Measurements from ENCODE around the gene FPGS. TPM values are rescaled to one million over a fixed set of nuclear protein-coding genes. Genes with fewer than 3 reads are reported as not detected.

Gene FPGS
- total RNA-seq, 2 experiments from 2014 or later: 132 to 147 TPM

DNA sequence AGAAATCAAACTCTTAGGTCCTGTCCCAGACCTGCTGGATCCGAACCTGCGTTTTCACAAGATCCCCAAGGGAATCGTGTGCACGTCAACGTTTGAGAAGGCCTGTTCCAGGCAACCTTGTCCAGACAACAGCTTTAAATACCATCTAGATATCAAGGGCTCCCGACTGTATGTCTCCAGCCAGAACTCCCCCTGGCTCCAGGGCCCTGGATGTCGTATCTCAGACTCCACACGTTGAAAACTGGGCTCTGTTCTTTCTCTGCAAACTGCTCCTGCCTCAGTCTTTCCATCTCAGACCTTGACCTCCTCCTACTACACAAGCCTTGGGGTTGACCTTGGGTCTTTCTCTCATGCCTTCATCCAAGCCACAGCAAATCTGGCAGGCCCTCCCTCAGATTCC, 57.6 kb downstream of the FPGS start:
- no peaks in the 10 kb centered on the region for H3K9me2 ChIP-seq (ENCODE audit: insufficient read depth, low read length)
- ChIA-PET CTCF (ENCODE audit: unreplicated experiment) (interaction anchor here (0.5 to 1.1 kb wide), 2 partner anchors 10 to 126 kb away, joined by 3 read pairs; partner anchors contain the start of gene TOR2A), POLR2A (no interaction called here)
- H2AFZ ChIP-seq (ENCODE audit: low read length): no peak overlapping the region
- no peaks in the 10 kb centered on the region for H4K20me1 ChIP-seq (ENCODE audit: insufficient read depth, low read length)
- no peaks in the 10 kb centered on the region for H3K36me3 ChIP-seq (ENCODE audit: insufficient read depth, low read length)
- no peak for TF ChIP-seq EZH2phosphoT487 (IDR thresholded peaks at IDR 0.05; ENCODE audit: borderline replicate concordance, low read depth, low read length)
- TF ChIP-seq, protein P1, sequence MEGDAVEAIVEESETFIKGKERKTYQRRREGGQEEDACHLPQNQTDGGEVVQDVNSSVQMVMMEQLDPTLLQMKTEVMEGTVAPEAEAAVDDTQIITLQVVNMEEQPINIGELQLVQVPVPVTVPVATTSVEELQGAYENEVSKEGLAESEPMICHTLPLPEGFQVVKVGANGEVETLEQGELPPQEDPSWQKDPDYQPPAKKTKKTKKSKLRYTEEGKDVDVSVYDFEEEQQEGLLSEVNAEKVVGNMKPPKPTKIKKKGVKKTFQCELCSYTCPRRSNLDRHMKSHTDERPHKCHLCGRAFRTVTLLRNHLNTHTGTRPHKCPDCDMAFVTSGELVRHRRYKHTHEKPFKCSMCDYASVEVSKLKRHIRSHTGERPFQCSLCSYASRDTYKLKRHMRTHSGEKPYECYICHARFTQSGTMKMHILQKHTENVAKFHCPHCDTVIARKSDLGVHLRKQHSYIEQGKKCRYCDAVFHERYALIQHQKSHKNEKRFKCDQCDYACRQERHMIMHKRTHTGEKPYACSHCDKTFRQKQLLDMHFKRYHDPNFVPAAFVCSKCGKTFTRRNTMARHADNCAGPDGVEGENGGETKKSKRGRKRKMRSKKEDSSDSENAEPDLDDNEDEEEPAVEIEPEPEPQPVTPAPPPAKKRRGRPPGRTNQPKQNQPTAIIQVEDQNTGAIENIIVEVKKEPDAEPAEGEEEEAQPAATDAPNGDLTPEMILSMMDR (conservative IDR thresholded peaks at IDR 0.05; ENCODE audit: low read length): no peak
- no peak overlapping the region for H3K27ac ChIP-seq (ENCODE audit: low read depth, low read length, poor library complexity, severe bottlenecking)
- BruUV-seq (replicated peaks): no TSS peak
- no peaks in the 10 kb centered on the region for H3K79me2 ChIP-seq (ENCODE audit: insufficient read depth, low read depth, low read length)
- intact Hi-C loops (cut with micrococcal nuclease; ENCODE audit: unreplicated experiment): no loop called here
- no peak overlapping the region for H3K4me3 ChIP-seq (ENCODE audit: low read depth, low read length, poor library complexity, severe bottlenecking)
- no peak for DNase-seq (ENCODE audit: low spot score)
- H3K4me2 ChIP-seq (ENCODE audit: low read length): no peak overlapping the region
- no peaks in the 10 kb centered on the region for H3K9me3 ChIP-seq (ENCODE audit: low read length)
- peaks cover 19% of the 10 kb centered on the region for H3K4me1 ChIP-seq (ENCODE audit: insufficient read depth, low read length, poor library complexity, severe bottlenecking)

DNA sequence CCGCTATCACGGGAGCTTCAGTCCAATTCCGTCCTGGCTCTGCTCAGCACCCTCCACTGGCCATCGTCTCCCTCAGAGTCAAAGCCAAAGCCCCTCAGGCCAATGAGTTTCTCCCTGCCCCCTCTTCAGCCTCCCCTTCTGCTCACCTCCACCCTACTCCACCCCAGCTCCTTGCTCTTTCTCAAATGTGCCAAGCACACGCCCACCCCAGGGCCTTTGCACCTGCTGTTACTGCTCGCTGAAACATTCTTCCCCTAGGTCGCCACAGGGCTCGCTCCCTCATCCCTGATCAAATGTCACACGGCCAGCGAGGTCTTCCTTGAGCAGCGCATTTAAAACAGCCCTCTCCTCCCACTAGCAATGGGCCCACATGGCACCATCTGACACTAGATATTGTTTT, 58.1 kb downstream of the FPGS start:
- BruUV-seq (replicated peaks): no TSS peak
- TF ChIP-seq, protein P1 (conservative IDR thresholded peaks at IDR 0.05; ENCODE audit: low read length): no peak
- TF ChIP-seq EZH2phosphoT487 (IDR thresholded peaks at IDR 0.05; ENCODE audit: borderline replicate concordance, low read depth, low read length): no peak
- POLR2A ChIA-PET: no interaction called here

More for the DNA sequence above, 58.1 kb downstream of the FPGS start:
- Histone ChIP-seq H3K4me1 (ENCODE audit: insufficient read depth, low read length, poor library complexity, severe bottlenecking) (peaks cover 23% of the 10 kb centered on the region), H3K4me3 (ENCODE audit: low read depth, low read length, poor library complexity, severe bottlenecking) (no peak overlapping the region), H3K36me3 (ENCODE audit: insufficient read depth, low read length) (no peaks in the 10 kb centered on the region), H3K4me2 (ENCODE audit: low read length) (no peak overlapping the region), H3K27ac (ENCODE audit: low read depth, low read length, poor library complexity, severe bottlenecking) (no peak overlapping the region), H4K20me1 (ENCODE audit: insufficient read depth, low read length) (no peaks in the 10 kb centered on the region), H2AFZ (ENCODE audit: low read length) (no peak overlapping the region), H3K9me2 (ENCODE audit: insufficient read depth, low read length) (no peaks in the 10 kb centered on the region), H3K79me2 (ENCODE audit: insufficient read depth, low read depth, low read length) (no peaks in the 10 kb centered on the region), H3K9me3 (ENCODE audit: low read length) (no peaks in the 10 kb centered on the region)
- CTCF ChIA-PET (ENCODE audit: unreplicated experiment): interaction anchor here (0.5 to 1.1 kb wide), 2 partner anchors 9 to 126 kb away, joined by 3 read pairs; partner anchors contain the start of gene TOR2A
- intact Hi-C loops (cut with micrococcal nuclease; ENCODE audit: unreplicated experiment): no loop called here
- no peak for DNase-seq (ENCODE audit: low spot score)

All from OCI-LY7 (cell line).